GM13976 (cell line): ENCODE data around the gene SNRPF.

Experiments
- DNase-seq: peaks from one replicate; pipeline ENCODE4 v3.0.0; 2012; ENCODE audit warnings: low spot score
- in situ Hi-C: fragments of 300-500 bp; cut with MboI; formaldehyde crosslinking; loops from one replicate; pipeline ENCODE4 v1.12.0; 2022; ENCODE audit warnings: low sequenced_read_pairs, mixed read lengths, inconsistent platforms; ENCODE audit not compliant: unreplicated experiment
- TF ChIP-seq, protein P1 (sequence below): IDR thresholded peaks from 2 replicates; pipeline ENCODE4 v1.5.1; 2012; ENCODE audit warnings: borderline replicate concordance, mild to moderate bottlenecking; ENCODE audit not compliant: insufficient read depth; ENCODE audit errors: extremely low read depth, missing control alignments, control extremely low read depth

Gene SNRPF

DNA sequence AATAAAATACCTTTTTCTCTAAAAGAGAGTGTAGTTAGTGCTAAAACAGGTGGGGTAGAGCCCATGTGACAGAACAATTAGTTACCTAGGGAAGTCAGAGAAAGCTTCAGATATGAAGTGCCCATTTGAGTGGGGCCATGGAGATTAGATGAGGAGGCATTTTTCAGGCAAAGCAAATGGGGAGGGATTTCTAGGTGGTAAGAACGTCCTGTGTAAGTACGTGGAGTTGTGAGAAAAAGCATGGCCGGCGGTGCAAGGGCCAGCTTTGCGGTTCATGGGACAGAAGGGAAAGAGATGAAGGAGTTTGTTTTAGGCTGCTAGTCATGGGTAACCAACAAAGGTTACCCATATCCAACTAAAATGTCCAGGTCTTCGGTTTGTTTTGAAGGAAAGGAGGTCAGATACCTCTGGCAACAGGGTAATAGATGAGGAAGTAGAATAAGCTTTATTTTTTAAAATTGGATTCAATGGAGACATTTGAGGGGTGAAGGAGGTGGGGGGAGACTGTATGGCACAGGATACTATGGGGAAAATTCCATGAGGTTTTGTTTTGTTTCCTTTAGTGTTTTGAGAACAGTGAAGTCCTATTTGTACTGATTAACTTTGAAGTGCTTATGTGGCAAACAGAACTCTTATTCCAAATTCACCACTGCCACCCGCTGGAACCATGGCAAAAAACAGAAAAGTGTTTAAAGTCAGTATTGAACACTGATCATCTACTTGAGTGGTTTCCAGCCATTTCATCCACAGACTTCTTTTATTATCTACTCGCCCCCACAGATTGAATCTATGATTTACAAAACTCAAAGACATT, 10.0 kb upstream of the SNRPF start:
- TF ChIP-seq, protein P1, sequence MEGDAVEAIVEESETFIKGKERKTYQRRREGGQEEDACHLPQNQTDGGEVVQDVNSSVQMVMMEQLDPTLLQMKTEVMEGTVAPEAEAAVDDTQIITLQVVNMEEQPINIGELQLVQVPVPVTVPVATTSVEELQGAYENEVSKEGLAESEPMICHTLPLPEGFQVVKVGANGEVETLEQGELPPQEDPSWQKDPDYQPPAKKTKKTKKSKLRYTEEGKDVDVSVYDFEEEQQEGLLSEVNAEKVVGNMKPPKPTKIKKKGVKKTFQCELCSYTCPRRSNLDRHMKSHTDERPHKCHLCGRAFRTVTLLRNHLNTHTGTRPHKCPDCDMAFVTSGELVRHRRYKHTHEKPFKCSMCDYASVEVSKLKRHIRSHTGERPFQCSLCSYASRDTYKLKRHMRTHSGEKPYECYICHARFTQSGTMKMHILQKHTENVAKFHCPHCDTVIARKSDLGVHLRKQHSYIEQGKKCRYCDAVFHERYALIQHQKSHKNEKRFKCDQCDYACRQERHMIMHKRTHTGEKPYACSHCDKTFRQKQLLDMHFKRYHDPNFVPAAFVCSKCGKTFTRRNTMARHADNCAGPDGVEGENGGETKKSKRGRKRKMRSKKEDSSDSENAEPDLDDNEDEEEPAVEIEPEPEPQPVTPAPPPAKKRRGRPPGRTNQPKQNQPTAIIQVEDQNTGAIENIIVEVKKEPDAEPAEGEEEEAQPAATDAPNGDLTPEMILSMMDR = no peak
- in situ Hi-C loops = no loop called here
- DNase-seq = no peak

DNA sequence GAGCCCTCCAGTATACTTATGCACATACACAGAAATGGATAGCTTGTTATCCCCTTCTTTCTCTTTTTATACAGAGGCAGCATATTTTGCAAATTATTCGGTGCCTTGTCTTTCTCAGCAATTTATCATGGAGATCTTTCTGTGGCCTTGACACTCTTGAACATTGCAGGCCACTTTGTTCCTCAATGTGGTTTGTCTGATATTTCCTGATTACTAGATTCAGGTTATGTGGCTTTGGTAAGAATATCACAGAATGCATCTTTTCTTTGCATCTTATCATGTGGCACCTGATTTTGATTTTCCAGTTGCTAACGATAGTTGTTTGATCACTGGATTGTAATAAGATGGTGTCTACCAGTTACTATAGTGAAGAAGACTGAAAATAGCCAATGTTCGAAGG, 7.1 kb upstream of the SNRPF start:
- DNase-seq = no peak
- TF ChIP-seq, protein P1 = no peak
- in situ Hi-C loops = no loop called here

DNA sequence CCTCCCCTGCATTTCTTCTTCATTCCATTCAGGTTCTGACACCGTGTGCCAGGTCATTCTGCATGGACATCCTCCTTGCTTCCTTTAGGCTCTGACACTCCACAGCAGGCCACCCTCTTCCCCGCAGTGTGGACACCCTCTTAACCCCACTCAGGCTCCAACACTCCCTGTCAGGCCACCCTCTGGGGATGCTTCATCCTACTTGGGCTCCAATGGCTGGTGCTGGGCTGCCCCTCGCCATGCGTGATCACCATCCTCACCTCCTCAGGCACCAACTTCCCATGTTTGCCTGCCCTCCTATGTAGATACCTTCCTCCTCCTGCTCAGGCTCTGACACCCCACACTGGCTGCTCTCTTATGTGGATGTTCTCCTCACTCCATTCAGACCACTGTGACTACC, 6.6 kb upstream of the SNRPF start:
- no peak for DNase-seq
- in situ Hi-C loops = no loop called here
- TF ChIP-seq, protein P1 = no peak

DNA sequence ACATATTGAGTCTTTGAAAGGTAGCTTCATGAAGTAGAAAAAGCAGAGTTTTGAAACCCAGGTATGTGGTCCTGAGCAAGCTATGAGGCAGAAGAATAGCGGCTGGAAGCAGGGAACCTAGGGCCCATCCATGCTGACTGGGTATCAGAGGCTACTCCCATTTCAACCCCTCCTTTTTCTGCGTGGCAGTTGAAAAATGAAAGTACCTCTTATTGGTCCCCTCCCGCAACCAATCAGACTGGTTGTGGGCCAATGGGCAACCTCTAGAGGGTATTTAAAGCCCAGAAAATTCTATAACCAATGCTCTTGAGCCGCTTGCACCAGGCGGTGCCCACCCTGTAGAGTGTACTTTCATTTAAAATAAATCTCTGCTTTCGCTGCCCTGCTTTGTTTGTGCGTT, 1.6 kb upstream of the SNRPF start:
- in situ Hi-C loops = no loop called here
- TF ChIP-seq, protein P1 = no peak

DNA sequence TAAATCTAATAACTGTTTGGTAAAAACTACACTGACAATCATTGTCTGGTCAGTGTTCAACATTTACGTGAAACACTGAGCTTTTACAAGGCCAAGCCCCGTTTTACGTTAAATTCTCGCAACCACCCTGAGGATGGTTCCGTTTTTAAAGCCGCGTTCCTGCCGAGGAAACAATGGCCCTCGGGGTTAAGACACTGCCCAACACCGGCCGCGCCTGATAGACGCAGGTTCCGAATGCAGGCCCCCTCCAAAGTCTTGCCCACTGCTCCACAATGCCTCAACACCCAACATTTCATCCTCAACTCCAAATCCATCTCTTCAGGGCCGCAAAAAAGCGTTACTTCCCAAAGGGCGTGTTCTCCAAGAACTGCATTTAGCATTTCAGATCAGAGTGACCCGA, 953 bp upstream of the SNRPF start:
- in situ Hi-C loops = no loop called here
- DNase-seq = no peak
- TF ChIP-seq, protein P1 = no peak

More for the DNA sequence above, 1.6 kb upstream of the SNRPF start:
- no peak for DNase-seq

DNA sequence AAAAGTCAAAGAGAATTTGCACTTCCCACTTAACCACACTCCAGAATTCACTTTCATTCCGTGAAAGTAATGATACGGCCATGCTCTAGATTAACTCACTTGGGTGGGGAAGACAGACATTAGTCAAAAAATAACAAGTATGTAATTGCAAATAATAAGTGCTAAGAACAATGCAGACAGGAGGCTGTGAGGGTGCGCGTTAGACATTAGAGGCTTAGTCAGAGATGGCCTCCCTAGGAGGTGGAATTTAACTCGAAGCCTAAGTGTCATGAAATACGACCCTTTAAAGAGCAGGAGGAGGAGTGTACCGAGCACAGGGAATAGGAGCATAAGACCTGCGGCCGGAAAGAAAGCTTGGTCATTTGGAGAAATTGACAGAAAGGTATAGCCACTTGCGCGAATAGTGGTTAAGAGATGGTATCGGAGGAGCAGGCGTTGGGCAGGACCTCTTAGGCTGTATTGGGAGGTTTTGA, 628 bp downstream of the SNRPF start:
- in situ Hi-C loops = no loop called here
- TF ChIP-seq, protein P1 = no peak
- DNase-seq = no peak
